NCI-H1417 treated with DMSO at 0.1 percent for 48 hours (cell line): ENCODE measurements around the gene MINDY4B.

Experiments used
- DNase-seq: peaks from one replicate; lab custom pipeline; 2025; lab: John Stamatoyannopoulos, UW

Gene MINDY4B

GRCh38 chr3:150905339-150905738 is at the start of gene MINDY4B:
Gene MINDY4B, minus strand, starts transcription at chr3:150905439. Its CDS starts 0 bp downstream, at chr3:150905439.
- DNase-seq: no peak

- DNase-seq: no peak
Observed at GRCh38 chr3:150951923-150952322, 46.7 kb upstream of the MINDY4B start.

GRCh38 chr3:150945226-150946032 is 40.2 kb upstream of the MINDY4B start:
- no peak for DNase-seq

- DNase-seq: no peak
Observed at GRCh38 chr3:150942221-150942620, 37.0 kb upstream of the MINDY4B start.

- no peak for DNase-seq
Observed at GRCh38 chr3:150936693-150937092, 31.5 kb upstream of the MINDY4B start.

GRCh38 chr3:150933473-150933995 is 28.3 kb upstream of the MINDY4B start:
- no peak for DNase-seq

- DNase-seq: no peak
Observed at GRCh38 chr3:150931745-150932144, 26.5 kb upstream of the MINDY4B start.

- no peak for DNase-seq
Observed at GRCh38 chr3:150930839-150931238, 25.6 kb upstream of the MINDY4B start.

GRCh38 chr3:150928234-150928633 is 23.0 kb upstream of the MINDY4B start:
- DNase-seq: no peak

GRCh38 chr3:150926328-150926727 is 21.1 kb upstream of the MINDY4B start:
- no peak for DNase-seq

GRCh38 chr3:150925751-150926201 is 20.5 kb upstream of the MINDY4B start:
- DNase-seq: no peak

GRCh38 chr3:150922611-150923010 is 17.4 kb upstream of the MINDY4B start:
- DNase-seq: no peak

GRCh38 chr3:150921209-150921608 is 16.0 kb upstream of the MINDY4B start:
- no peak for DNase-seq

- DNase-seq: no peak
Observed at GRCh38 chr3:150920236-150920635, 15.0 kb upstream of the MINDY4B start.

- no peak for DNase-seq
Observed at GRCh38 chr3:150917951-150918350, 12.7 kb upstream of the MINDY4B start.

GRCh38 chr3:150913133-150913922 is 8.1 kb upstream of the MINDY4B start:
- no peak for DNase-seq

GRCh38 chr3:150912501-150912900 is 7.3 kb upstream of the MINDY4B start:
- DNase-seq: no peak

- DNase-seq: no peak
Observed at GRCh38 chr3:150911771-150912170, 6.5 kb upstream of the MINDY4B start.

GRCh38 chr3:150906461-150906860 is 1.2 kb upstream of the MINDY4B start:
- no peak for DNase-seq

- DNase-seq: no peak
Observed at GRCh38 chr3:150905746-150906145, 507 bp upstream of the MINDY4B start.

- no peak for DNase-seq
Observed at GRCh38 chr3:150902988-150903387, 2.3 kb downstream of the MINDY4B start.

- DNase-seq: no peak
Observed at GRCh38 chr3:150901793-150902192, 3.4 kb downstream of the MINDY4B start.

- no peak for DNase-seq
Observed at GRCh38 chr3:150899141-150899540, 6.1 kb downstream of the MINDY4B start.
